Kidney capillary endothelial cell (primary cell): ENCODE results near the gene RTN4RL2.

Source experiments
- DNase-seq: peaks from one replicate; pipeline ENCODE4 v3.0.0-alpha.2; 2018; ENCODE audit warnings: low spot score

RTN4RL2 gene

GRCh38 chr11:57463671-57464538 lies 3.6 kb downstream of the RTN4RL2 start:
- no peak for DNase-seq

- no peak for DNase-seq
Measured at GRCh38 chr11:57464539-57465181, 4.3 kb downstream of the RTN4RL2 start.

DNA sequence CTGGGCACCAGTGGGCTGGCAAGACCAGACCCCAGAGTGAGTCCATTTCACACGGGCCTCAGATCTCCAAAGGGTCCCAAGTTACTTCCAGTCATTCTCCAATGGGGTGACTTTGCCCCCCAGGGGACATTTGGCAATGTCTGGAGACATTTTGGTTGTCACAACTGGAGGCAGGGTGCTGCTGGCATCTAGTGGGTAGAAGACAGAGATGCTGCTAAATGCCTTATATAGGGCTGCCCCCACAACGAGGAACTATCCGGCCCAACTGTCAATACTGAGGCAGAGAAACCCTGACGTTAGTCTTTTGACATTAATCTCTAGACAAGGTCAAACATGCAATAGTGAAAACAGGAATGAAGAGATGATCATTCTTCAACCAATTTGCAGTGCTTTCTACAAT lies 6.4 kb downstream of the RTN4RL2 start:
- DNase-seq, result no peak

GRCh38 chr11:57467508-57468157 lies 7.3 kb downstream of the RTN4RL2 start:
- DNase-seq, result no peak

- DNase-seq, result no peak
Measured at GRCh38 chr11:57468276-57468675, 7.9 kb downstream of the RTN4RL2 start.

GRCh38 chr11:57469268-57469667 lies 8.9 kb downstream of the RTN4RL2 start:
- no peak for DNase-seq

DNA sequence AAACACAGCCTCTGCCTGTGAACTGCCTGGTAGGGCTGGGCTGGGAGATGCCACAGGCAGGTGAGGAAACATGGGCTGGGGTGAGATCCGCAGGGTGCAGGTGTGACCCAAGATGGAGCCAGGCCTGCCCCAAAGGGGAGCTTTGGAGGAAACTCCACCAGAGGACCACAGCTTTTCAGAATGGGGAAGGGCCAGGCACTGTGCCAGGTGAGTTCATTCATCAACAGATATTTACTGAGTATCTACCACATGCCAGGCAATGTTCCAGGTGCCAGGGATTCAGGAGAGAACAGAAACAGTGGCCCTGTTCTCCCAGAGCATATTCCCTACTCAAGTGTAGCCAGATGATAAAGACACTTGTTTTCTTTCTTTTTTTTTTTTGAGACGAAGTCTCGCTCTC lies 11.2 kb downstream of the RTN4RL2 start:
- no peak for DNase-seq

GRCh38 chr11:57473285-57473841 lies 13.0 kb downstream of the RTN4RL2 start:
- no peak for DNase-seq

DNA sequence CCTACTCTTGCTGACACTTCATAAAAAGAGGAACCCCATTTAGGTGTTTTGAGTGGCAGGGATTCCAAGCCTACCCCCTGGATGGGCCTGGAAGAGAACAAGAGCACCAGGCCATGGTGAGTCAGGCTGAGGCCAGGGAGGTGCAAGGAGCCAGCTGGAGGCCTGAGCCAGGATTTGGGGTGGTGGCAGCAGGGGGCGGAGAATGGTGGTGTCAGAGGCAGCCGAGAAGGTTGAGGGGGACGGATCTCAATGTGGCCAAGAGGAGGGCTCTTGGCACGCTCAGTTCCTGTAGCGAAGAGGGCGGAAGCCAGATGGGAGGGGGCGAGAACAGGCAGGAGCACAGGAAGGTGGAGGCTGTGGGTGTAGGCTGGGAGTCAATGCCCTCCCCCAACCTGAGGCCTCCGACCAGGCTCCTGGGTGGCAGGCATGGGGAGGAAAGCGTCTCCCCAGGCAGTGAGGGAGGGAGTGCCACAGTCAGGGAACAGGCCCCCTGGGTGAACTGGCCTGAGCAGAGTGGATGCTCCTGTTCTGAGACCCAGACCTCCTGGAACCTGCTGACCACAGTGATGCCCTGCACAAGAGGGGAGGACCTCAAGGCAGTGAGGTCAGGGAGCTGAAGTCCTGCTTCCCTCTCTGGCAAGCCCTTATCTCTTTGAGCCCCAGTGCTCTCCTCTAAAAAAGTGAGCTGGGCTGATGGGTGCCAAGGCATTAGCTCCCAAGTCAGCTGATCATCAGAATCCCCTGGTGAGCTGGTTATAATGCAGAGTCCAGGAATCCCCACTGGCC lies 13.9 kb downstream of the RTN4RL2 start:
- DNase-seq, result no peak

DNA sequence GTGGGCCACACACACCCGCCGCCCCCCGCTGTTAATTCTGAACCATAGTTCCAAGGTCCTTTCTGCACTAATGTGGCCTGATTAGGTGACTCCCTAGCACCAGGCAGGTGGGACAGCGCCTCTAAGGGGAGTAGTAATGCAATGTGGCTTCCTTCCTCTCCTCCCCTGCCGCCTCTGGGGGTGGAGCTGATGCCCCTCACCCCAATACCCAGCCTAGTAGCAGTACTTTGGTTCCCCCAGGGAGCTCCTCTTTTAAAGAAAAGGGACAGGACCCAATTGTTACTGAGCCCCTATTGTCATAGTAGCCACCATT lies 14.4 kb downstream of the RTN4RL2 start:
- no peak for DNase-seq

- DNase-seq, result no peak
Measured at GRCh38 chr11:57475191-57475590, 14.9 kb downstream of the RTN4RL2 start.

GRCh38 chr11:57475671-57476046 lies 15.3 kb downstream of the RTN4RL2 start:
- no peak for DNase-seq

DNA sequence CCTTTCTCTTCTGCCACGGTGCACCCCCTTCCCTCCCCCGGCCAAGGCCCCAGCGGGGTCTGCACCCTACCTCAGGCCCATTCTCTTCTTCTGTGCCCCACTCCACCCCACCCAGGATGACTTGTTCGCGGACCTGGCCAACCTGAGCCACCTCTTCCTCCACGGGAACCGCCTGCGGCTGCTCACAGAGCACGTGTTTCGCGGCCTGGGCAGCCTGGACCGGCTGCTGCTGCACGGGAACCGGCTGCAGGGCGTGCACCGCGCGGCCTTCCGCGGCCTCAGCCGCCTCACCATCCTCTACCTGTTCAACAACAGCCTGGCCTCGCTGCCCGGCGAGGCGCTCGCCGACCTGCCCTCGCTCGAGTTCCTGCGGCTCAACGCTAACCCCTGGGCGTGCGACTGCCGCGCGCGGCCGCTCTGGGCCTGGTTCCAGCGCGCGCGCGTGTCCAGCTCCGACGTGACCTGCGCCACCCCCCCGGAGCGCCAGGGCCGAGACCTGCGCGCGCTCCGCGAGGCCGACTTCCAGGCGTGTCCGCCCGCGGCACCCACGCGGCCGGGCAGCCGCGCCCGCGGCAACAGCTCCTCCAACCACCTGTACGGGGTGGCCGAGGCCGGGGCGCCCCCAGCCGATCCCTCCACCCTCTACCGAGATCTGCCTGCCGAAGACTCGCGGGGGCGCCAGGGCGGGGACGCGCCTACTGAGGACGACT lies 15.9 kb downstream of the RTN4RL2 start:
- no peak for DNase-seq

- no peak for DNase-seq
Measured at GRCh38 chr11:57476757-57477506, 16.6 kb downstream of the RTN4RL2 start.

- no peak for DNase-seq
Measured at GRCh38 chr11:57477507-57478189, 17.3 kb downstream of the RTN4RL2 start.

DNA sequence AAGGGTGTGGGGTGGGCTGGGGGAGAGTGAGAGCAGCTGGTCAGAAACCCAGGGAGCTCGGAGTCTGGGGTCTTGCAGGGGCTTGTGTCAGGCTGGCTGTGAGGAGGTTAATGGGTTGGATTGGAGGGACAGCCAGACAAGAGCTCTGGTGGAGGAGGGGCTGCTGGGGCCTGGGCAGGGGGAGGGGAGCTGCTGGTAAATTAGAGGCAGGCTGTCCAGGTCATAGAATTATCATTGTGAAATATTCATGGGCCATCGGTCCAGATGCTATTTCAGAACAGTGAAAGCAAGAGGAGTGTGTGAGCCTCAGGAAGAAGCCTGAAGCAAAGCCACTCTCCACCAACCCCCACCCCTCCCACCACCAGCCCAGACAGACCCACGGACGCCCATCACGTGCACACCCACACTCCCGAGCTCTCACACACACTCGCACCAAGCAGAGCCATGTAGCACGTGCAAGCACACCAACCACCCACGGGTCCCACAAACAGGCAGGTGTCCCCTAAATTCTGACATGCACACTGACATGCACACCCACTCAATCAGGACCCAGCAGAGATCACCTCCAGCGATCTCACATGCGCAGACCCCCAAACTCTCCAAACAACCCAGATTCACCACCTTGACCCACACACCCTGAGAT lies 18.8 kb downstream of the RTN4RL2 start:
- DNase-seq, result no peak

DNA sequence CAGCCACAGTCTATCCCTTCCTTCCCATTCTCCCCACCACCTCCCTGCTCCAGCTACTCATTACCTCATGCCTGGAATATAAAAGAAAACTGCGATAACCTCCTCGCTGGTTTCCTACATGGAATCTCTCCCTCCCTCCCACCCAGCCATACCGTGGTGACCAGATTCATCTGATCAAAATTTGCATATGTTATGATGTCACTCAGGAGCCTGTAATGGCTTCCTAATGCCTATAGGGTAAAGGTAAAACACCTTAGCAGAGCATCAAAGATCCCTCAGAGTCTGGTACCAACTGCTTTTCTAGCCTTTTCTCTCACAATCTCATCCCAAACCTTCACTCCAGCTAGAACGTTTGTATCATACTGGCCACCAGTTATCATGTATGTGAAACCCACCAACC lies 19.6 kb downstream of the RTN4RL2 start:
- DNase-seq, result no peak

GRCh38 chr11:57480409-57481137 lies 20.2 kb downstream of the RTN4RL2 start:
- peak; percentile 62 for DNase-seq

GRCh38 chr11:57481315-57481714 lies 21.0 kb downstream of the RTN4RL2 start:
- no peak for DNase-seq
